GM12878 (cell line): ENCODE measurements around the gene DHCR24. TPM values are rescaled to one million over a fixed set of nuclear protein-coding genes. Genes with fewer than 3 reads are reported as not detected.

Experiments
- ATAC-seq: fragments of 200-7000 bp; cut with Tn5 transposase; 3 replicates; pipeline ENCODE4 v1.9.1; 2020; ENCODE audit warnings: mild to moderate bottlenecking, moderate library complexity
- BruUV-seq: library from RNA; stranded (reverse); fragments of 400-500 nt; replicated peaks from 2 replicates; lab custom pipeline; 2021; lab: Mats Ljungman, UMichigan
- CTCF ChIA-PET: fragments of 300-600 bp; sonication (Branson Sonifier 250); formaldehyde crosslinking; extraction: SDS; loops from one replicate; lab custom pipeline; 2021; ENCODE audit warnings: inconsistent platforms; lab: Yijun Ruan, JAX
- POLR2A ChIA-PET: fragments of 350-600 bp; formaldehyde crosslinking; extraction: SDS; loops from one replicate; lab custom pipeline; 2021; ENCODE audit warnings: inconsistent platforms; lab: Charles Lee
- RAD21 ChIA-PET: fragments of 300-600 bp; sonication (Branson Sonifier 250); formaldehyde crosslinking; loops from one replicate; lab custom pipeline; 2023; ENCODE audit warnings: antibody characterized with exemption; ENCODE audit not compliant: unreplicated experiment; lab: Charles Lee
- SMC1A ChIA-PET: fragments of 300-600 bp; sonication (Branson Sonifier 250); formaldehyde crosslinking; loops from one replicate; lab custom pipeline; 2023; ENCODE audit not compliant: unreplicated experiment, uncharacterized antibody; lab: Charles Lee
- DNase-seq: peaks from one replicate; pipeline ENCODE4 v3.0.0-alpha.2; 2011; ENCODE audit warnings: low read depth, low spot score
- FAIRE-seq: peaks from 3 replicates; lab custom pipeline; 2011; peaks lifted over from hg19 to GRCh38; lab: Jason Lieb, UNC
- H2AFZ ChIP-seq: 2 replicates; pipeline ENCODE4 v1.6.0; 2011; ENCODE audit warnings: low read depth, low read length, control low read depth; ENCODE audit not compliant: control insufficient read depth
- H3K27ac ChIP-seq: 2 replicates; pipeline ENCODE4 v1.5.1; 2011; ENCODE audit warnings: control low read depth; ENCODE audit not compliant: control insufficient read depth, insufficient read depth
- H3K27me3 ChIP-seq, 2 experiments: replicated peaks in 1 of 2; 2 replicates each; pipeline versions ENCODE4 v1.6.0 to v1.6.1; 2011; ENCODE audit warnings: low read length in 1 of 2; ENCODE audit not compliant: control insufficient read depth in 2 of 2, insufficient read depth in 2 of 2
- H3K36me3 ChIP-seq, 2 experiments: 2 replicates each; pipeline ENCODE4 v1.5.1; 2011; ENCODE audit warnings: low read length in 1 of 2; ENCODE audit not compliant: control insufficient read depth in 2 of 2, insufficient read depth in 2 of 2
- H3K4me1 ChIP-seq: 2 replicates; pipeline ENCODE4 v1.6.1; 2011; ENCODE audit warnings: mild to moderate bottlenecking, low read length, moderate library complexity, mixed read lengths; ENCODE audit not compliant: control insufficient read depth, insufficient read depth
- H3K4me2 ChIP-seq: 2 replicates; pipeline ENCODE4 v1.6.0; 2011; ENCODE audit warnings: control low read depth; ENCODE audit not compliant: control insufficient read depth, insufficient read depth
- H3K4me3 ChIP-seq: fragments of 200-600 bp; sonication (generic); 2 replicates; pipeline ENCODE4 v1.5.1; 2016
- H3K79me2 ChIP-seq: 2 replicates; pipeline ENCODE4 v1.6.0; 2011; ENCODE audit warnings: low read length; ENCODE audit not compliant: control insufficient read depth, insufficient read depth
- H3K9ac ChIP-seq: 2 replicates; pipeline ENCODE4 v1.8.0; 2011; ENCODE audit warnings: low read length, control low read depth, mixed read lengths; ENCODE audit not compliant: control insufficient read depth, insufficient read depth
- H3K9me3 ChIP-seq: replicated peaks from 3 replicates; pipeline ENCODE4 v1.5.1; 2011; ENCODE audit warnings: mild to moderate bottlenecking, low read length; ENCODE audit not compliant: control insufficient read depth, insufficient read depth
- H4K20me1 ChIP-seq: 2 replicates; pipeline ENCODE4 v1.6.0; 2011; ENCODE audit not compliant: control insufficient read depth, insufficient read depth
- ATF2 ChIP-seq: IDR thresholded peaks from 2 replicates; pipeline ENCODE4 v1.6.1; 2012; ENCODE audit warnings: low read length, inconsistent platforms
- CHD1 ChIP-seq: IDR thresholded peaks from 2 replicates; pipeline ENCODE4 v1.6.1; 2012; ENCODE audit warnings: low read depth, low read length, improper control_type of control experiment
- E2F8 ChIP-seq: fragments of 450-650 bp; IDR thresholded peaks from 2 replicates; pipeline ENCODE4 v1.6.1; 2018; ENCODE audit warnings: mild to moderate bottlenecking, low read depth, moderate library complexity; ENCODE audit not compliant: partially characterized antibody
- HDAC2 ChIP-seq: fragments of 200-600 bp; sonication (generic); IDR thresholded peaks from 2 replicates; pipeline ENCODE4 v1.6.1; 2017
- IRF5 ChIP-seq: fragments of 450-650 bp; IDR thresholded peaks from 2 replicates; pipeline ENCODE4 v1.6.1; 2017; ENCODE audit warnings: borderline replicate concordance
- NFXL1 ChIP-seq: fragments of 450-650 bp; IDR thresholded peaks from 2 replicates; pipeline ENCODE4 v1.6.1; 2017; ENCODE audit warnings: antibody characterized with exemption, mild to moderate bottlenecking, borderline replicate concordance
- PAX8 ChIP-seq: fragments of 450-650 bp; IDR thresholded peaks from 2 replicates; pipeline ENCODE4 v1.6.1; 2017; ENCODE audit warnings: mild to moderate bottlenecking, moderate library complexity
- POLR2AphosphoS5 ChIP-seq: IDR thresholded peaks from 2 replicates; pipeline ENCODE4 v1.6.1; 2011; ENCODE audit warnings: mild to moderate bottlenecking, low read length, inconsistent platforms
- SREBF1 ChIP-seq: IDR thresholded peaks from 2 replicates; pipeline ENCODE4 v1.6.1; 2012; ENCODE audit warnings: mild to moderate bottlenecking, low read length
- SRF ChIP-seq, 2 experiments: IDR thresholded peaks; 2 replicates each; pipeline ENCODE4 v1.6.1; 2011; ENCODE audit warnings: low read depth in 2 of 2, low read length in 2 of 2, mild to moderate bottlenecking in 1 of 2, moderate library complexity in 1 of 2
- TAF1 ChIP-seq: IDR thresholded peaks from 2 replicates; pipeline ENCODE4 v1.6.1; 2011; ENCODE audit warnings: mild to moderate bottlenecking, low read depth, low read length, borderline replicate concordance
- WGBS: methylation state at CpG from one replicate; pipeline ENCODE4 v1.1.6; 2016; ENCODE audit warnings: low lambda C conversion rate; ENCODE audit not compliant: insufficient replicate concordance, insufficient coverage; ENCODE audit errors: missing lambda C conversion rate; 5-methylcytosine and 5-hydroxymethylcytosine counted together
- in situ Hi-C: fragments of 300-500 bp; cut with MboI; formaldehyde crosslinking; loops from 9 replicates; pipeline ENCODE4 v1.14.3; 2018; ENCODE audit warnings: mixed read lengths
- intact Hi-C: fragments of 100-400 bp; cut with micrococcal nuclease; formaldehyde crosslinking; loops from one replicate; pipeline ENCODE4 v1.14.2; 2022; ENCODE audit not compliant: unreplicated experiment
- polyA plus RNA-seq, 11 experiments: library from polyadenylated mRNA; depleted of rRNA in 4 of 11; unstranded in 6 of 11; stranded (reverse) in 5 of 11; fragments of >200 nt; fragmentation: Nextera tagmentation in 4 of 11; fragmentation: Illumina TruSeq in 1 of 11; extraction: Ambion mirVana in 4 of 11; extraction: Trizol in 1 of 11; gene quantifications; 1 replicate in 1 of 11; 2 replicates in 10 of 11; pipeline versions ENCODE4 v1.2.1 to v1.2.3, GENCODE V29; 2011 to 2016; ENCODE audit warnings: inconsistent platforms in 2 of 11, missing spikeins in 2 of 11, low read depth in 1 of 11
- total RNA-seq, 4 experiments: library from RNA; depleted of rRNA in 3 of 4; stranded (reverse); fragments of >200 nt in 3 of 4; fragmentation: Illumina TruSeq in 1 of 4; extraction: Trizol in 1 of 4; gene quantifications; 2 replicates each; pipeline versions ENCODE4 v1.2.1 to v1.2.3, GENCODE V29; 2013 to 2021
- TF ChIP-seq, protein P1 (sequence below): fragments of 450-650 bp; IDR thresholded peaks from 2 replicates; pipeline ENCODE4 v1.6.1; 2017; ENCODE audit warnings: mild to moderate bottlenecking, moderate library complexity

The DHCR24 gene
- total and polyA plus RNA-seq, 10 of the 15 experiments (the other 5 are each of a cell fraction or from before 2014, with no cell fraction given), result 23.3 to 169 (median 120) TPM

GRCh38 chr1:54849219-54850068, 37.6 kb downstream of the DHCR24 start:
- ChIA-PET POLR2A (no interaction called here), RAD21 (no interaction called here), SMC1A (no interaction called here), CTCF (no interaction called here)
- H3K36me3 ChIP-seq, result peaks cover 30 to 46% of the 10 kb centered on the region in 2 experiments
- TF ChIP-seq SRF (IDR thresholded peaks at IDR 0.05; ENCODE audit: low read depth in 2 of 2, low read length in 2 of 2) (no peak), SREBF1 (no peak), IRF5 (no peak), POLR2AphosphoS5 (no peak), HDAC2 (no peak), TAF1 (no peak), CHD1 (no peak), PAX8 (no peak), NFXL1 (no peak), E2F8 (no peak), ATF2 (no peak)
- TF ChIP-seq, protein P1, sequence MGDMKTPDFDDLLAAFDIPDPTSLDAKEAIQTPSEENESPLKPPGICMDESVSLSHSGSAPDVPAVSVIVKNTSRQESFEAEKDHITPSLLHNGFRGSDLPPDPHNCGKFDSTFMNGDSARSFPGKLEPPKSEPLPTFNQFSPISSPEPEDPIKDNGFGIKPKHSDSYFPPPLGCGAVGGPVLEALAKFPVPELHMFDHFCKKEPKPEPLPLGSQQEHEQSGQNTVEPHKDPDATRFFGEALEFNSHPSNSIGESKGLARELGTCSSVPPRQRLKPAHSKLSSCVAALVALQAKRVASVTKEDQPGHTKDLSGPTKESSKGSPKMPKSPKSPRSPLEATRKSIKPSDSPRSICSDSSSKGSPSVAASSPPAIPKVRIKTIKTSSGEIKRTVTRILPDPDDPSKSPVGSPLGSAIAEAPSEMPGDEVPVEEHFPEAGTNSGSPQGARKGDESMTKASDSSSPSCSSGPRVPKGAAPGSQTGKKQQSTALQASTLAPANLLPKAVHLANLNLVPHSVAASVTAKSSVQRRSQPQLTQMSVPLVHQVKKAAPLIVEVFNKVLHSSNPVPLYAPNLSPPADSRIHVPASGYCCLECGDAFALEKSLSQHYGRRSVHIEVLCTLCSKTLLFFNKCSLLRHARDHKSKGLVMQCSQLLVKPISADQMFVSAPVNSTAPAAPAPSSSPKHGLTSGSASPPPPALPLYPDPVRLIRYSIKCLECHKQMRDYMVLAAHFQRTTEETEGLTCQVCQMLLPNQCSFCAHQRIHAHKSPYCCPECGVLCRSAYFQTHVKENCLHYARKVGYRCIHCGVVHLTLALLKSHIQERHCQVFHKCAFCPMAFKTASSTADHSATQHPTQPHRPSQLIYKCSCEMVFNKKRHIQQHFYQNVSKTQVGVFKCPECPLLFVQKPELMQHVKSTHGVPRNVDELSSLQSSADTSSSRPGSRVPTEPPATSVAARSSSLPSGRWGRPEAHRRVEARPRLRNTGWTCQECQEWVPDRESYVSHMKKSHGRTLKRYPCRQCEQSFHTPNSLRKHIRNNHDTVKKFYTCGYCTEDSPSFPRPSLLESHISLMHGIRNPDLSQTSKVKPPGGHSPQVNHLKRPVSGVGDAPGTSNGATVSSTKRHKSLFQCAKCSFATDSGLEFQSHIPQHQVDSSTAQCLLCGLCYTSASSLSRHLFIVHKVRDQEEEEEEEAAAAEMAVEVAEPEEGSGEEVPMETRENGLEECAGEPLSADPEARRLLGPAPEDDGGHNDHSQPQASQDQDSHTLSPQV, result no peak
- no TSS peak for BruUV-seq
- no peak overlapping the region for H3K4me2 ChIP-seq
- no peak for ATAC-seq
- intact Hi-C loops, result no loop called here
- in situ Hi-C loops, result no loop called here
- H3K4me1 ChIP-seq, result no peaks in the 10 kb centered on the region
- FAIRE-seq, result no peak
- H3K9me3 ChIP-seq, result no peaks in the 10 kb centered on the region
- H2AFZ ChIP-seq, result no peak overlapping the region
- H3K9ac ChIP-seq, result no peak overlapping the region
- 100% methylated on average over 6 of the region's 6 CpGs for WGBS
- DNase-seq, result no peak
- H3K27me3 ChIP-seq, result no peaks in the 10 kb centered on the region
- H4K20me1 ChIP-seq, result no peaks in the 10 kb centered on the region
- H3K27ac ChIP-seq, result no peak overlapping the region
- no peak overlapping the region for H3K4me3 ChIP-seq
- no peaks in the 10 kb centered on the region for H3K79me2 ChIP-seq
